DND-41 (cell line): ENCODE measurements around the gene PCK1.

Experiments used
- ATAC-seq: fragments of 200-7000 bp; cut with Tn5 transposase; 3 replicates; pipeline ENCODE4 v1.9.1; 2021; ENCODE audit warnings: low read depth; ENCODE audit not compliant: insufficient read depth
- DNase-seq: peaks from one replicate; pipeline ENCODE4 v3.0.0-alpha.2; 2020
- H2AFZ ChIP-seq: 2 replicates; pipeline ENCODE4 v1.6.0; 2012; ENCODE audit warnings: low read depth, low read length
- H3K27ac ChIP-seq: 2 replicates; pipeline ENCODE4 v1.5.1; 2012; ENCODE audit warnings: low read length, inconsistent platforms
- H3K27me3 ChIP-seq: fragments of 200-600 bp; sonication (generic); 2 replicates; pipeline ENCODE4 v1.6.0; 2012; ENCODE audit warnings: low read length, mild to moderate bottlenecking, inconsistent platforms; ENCODE audit not compliant: insufficient read depth, poor library complexity
- H3K36me3 ChIP-seq: 2 replicates; pipeline ENCODE4 v1.5.1; 2012; ENCODE audit warnings: low read length, inconsistent platforms; ENCODE audit not compliant: insufficient read depth
- H3K4me1 ChIP-seq: 2 replicates; pipeline ENCODE4 v1.5.1; 2012; ENCODE audit warnings: mild to moderate bottlenecking, low read length; ENCODE audit not compliant: insufficient read depth
- H3K4me2 ChIP-seq: 2 replicates; pipeline ENCODE4 v1.6.0; 2012; ENCODE audit warnings: mild to moderate bottlenecking, moderate library complexity, low read length, inconsistent platforms; ENCODE audit not compliant: insufficient read depth
- H3K4me3 ChIP-seq, 2 experiments: fragments of 200-600 bp in 1 of 2; shearing (Covaris generic) in 1 of 2; 2 replicates each; pipeline ENCODE4 v1.5.1; 2012 to 2016; ENCODE audit warnings: inconsistent platforms in 2 of 2, low read length in 2 of 2, mild to moderate bottlenecking in 2 of 2, low read depth in 1 of 2, moderate library complexity in 1 of 2
- H3K79me2 ChIP-seq: 2 replicates; pipeline ENCODE4 v1.6.0; 2012; ENCODE audit warnings: low read length, inconsistent platforms; ENCODE audit not compliant: insufficient read depth
- H3K9ac ChIP-seq: 2 replicates; pipeline ENCODE4 v1.6.0; 2012; ENCODE audit warnings: low read depth, mild to moderate bottlenecking, inconsistent platforms, low read length, moderate library complexity
- H3K9me3 ChIP-seq: 2 replicates; pipeline ENCODE4 v1.5.1; 2012; ENCODE audit warnings: low read length, moderate library complexity, mild to moderate bottlenecking, inconsistent platforms; ENCODE audit not compliant: insufficient read depth, severe bottlenecking
- H4K20me1 ChIP-seq: 2 replicates; pipeline ENCODE4 v1.6.0; 2012; ENCODE audit warnings: low read length; ENCODE audit not compliant: insufficient read depth
- CTCF ChIP-seq: IDR thresholded peaks from 2 replicates; pipeline ENCODE4 v1.5.1; 2012; ENCODE audit warnings: borderline replicate concordance, low read length, moderate library complexity, mild to moderate bottlenecking; ENCODE audit not compliant: poor library complexity, severe bottlenecking; ENCODE audit errors: extremely low read depth
- EZH2 ChIP-seq: IDR thresholded peaks from 3 replicates; pipeline ENCODE4 v1.6.1; 2012; ENCODE audit warnings: borderline replicate concordance, low read depth, mild to moderate bottlenecking, moderate library complexity, low read length, inconsistent platforms; ENCODE audit not compliant: severe bottlenecking

Gene PCK1

GRCh38 chr20:57594092-57594951 is 33.4 kb downstream of the PCK1 start:
- no peak overlapping the region for H3K4me2 ChIP-seq
- H3K27me3 ChIP-seq = peaks cover 12% of the 10 kb centered on the region
- 0 out of 3 replicates have a peak, but pooled peaks have one; percentile 34 for ATAC-seq
- no peaks in the 10 kb centered on the region for H3K79me2 ChIP-seq
- H3K9me3 ChIP-seq = no peaks in the 10 kb centered on the region
- no peak overlapping the region for H3K27ac ChIP-seq
- H3K4me3 ChIP-seq = no peak overlapping the region
- no peak overlapping the region for H2AFZ ChIP-seq
- DNase-seq = peak; percentile 43
- no peak for TF ChIP-seq EZH2
- TF ChIP-seq CTCF = peak; percentile 86
- H3K9ac ChIP-seq = no peak overlapping the region
- peaks cover 62% of the 10 kb centered on the region for H4K20me1 ChIP-seq
- no peaks in the 10 kb centered on the region for H3K36me3 ChIP-seq
- no peaks in the 10 kb centered on the region; the same call in 1 of the 2 replicates for H3K4me1 ChIP-seq

GRCh38 chr20:57595041-57596030 is 34.4 kb downstream of the PCK1 start:
- Histone ChIP-seq H3K27me3 (peaks cover 17% of the 10 kb centered on the region), H3K4me3 (no peak overlapping the region), H3K9me3 (no peaks in the 10 kb centered on the region), H2AFZ (no peak overlapping the region), H3K36me3 (no peaks in the 10 kb centered on the region), H3K9ac (no peak overlapping the region), H3K4me2 (no peak overlapping the region), H3K79me2 (no peaks in the 10 kb centered on the region), H3K27ac (no peak overlapping the region), H3K4me1 (no peaks in the 10 kb centered on the region; the same call in 1 of the 2 replicates), H4K20me1 (peaks cover 53% of the 10 kb centered on the region)
- DNase-seq = no peak
- no peak for ATAC-seq
- TF ChIP-seq EZH2 = no peak
- TF ChIP-seq CTCF = no peak

- Histone ChIP-seq H3K9me3 (no peaks in the 10 kb centered on the region), H4K20me1 (peaks cover 50% of the 10 kb centered on the region), H2AFZ (no peak overlapping the region), H3K4me2 (no peak overlapping the region), H3K4me3 (no peak overlapping the region), H3K27me3 (peaks cover 25% of the 10 kb centered on the region), H3K79me2 (no peaks in the 10 kb centered on the region), H3K9ac (no peak overlapping the region), H3K27ac (no peak overlapping the region), H3K4me1 (no peaks in the 10 kb centered on the region; the same call in 1 of the 2 replicates), H3K36me3 (no peaks in the 10 kb centered on the region)
- TF ChIP-seq CTCF = no peak
- no peak for TF ChIP-seq EZH2
- DNase-seq (no peak), ATAC-seq (no peak)
These were observed 35.4 kb downstream of the PCK1 start for GRCh38 chr20:57596358-57596757.
